Sigmoid colon (tissue), 7 donors: ENCODE measurements around the gene NKX6-2. TPM values are rescaled to one million over a fixed set of nuclear protein-coding genes. Genes with fewer than 3 reads are reported as not detected.

ENCODE experiments used
- DNase-seq: peaks from one replicate; pipeline ENCODE4 v3.0.0-alpha.2; 2019
- H3K27ac ChIP-seq, 4 donors: fragments of 200-600 bp; sonication (generic); one replicate each; pipeline ENCODE4 v1.5.1; 2016 to 2019; ENCODE audit warnings: mild to moderate bottlenecking in 1 of 4
- H3K27me3 ChIP-seq, 3 donors: fragments of 200-600 bp; sonication (generic); one replicate each; pipeline ENCODE4 v1.5.1; 2019; ENCODE audit warnings: mild to moderate bottlenecking in 1 of 3
- H3K36me3 ChIP-seq, 4 donors: fragments of 200-600 bp; sonication (generic); one replicate each; pipeline ENCODE4 v1.5.1; 2016 to 2019
- H3K4me1 ChIP-seq, 4 donors: fragments of 200-600 bp; sonication (generic); one replicate each; pipeline ENCODE4 v1.5.1; 2017 to 2019
- H3K4me3 ChIP-seq, 4 donors: fragments of 200-600 bp; sonication (generic); one replicate each; pipeline ENCODE4 v1.5.1; 2017 to 2019; ENCODE audit warnings: mild to moderate bottlenecking in 2 of 4, moderate library complexity in 1 of 4
- H3K9me3 ChIP-seq, 4 donors: fragments of 200-600 bp in 3 of 4; sonication (generic) in 3 of 4; one replicate each; pipeline versions ENCODE4 v1.5.1 to v1.6.1; 2013 to 2019
- EP300 ChIP-seq, 4 donors: sonication (generic); formaldehyde crosslinking; IDR thresholded peaks; one replicate each; pipeline ENCODE4 v1.6.1; 2017; ENCODE audit warnings: antibody characterized with exemption in 4 of 4
- POLR2A ChIP-seq, 2 donors: fragments of 450-650 bp; IDR thresholded peaks; one replicate each; pipeline ENCODE4 v1.6.1; 2016; ENCODE audit warnings: antibody characterized with exemption in 2 of 2, mild to moderate bottlenecking in 2 of 2, moderate library complexity in 2 of 2
- POLR2AphosphoS5 ChIP-seq, 4 donors: sonication (generic); formaldehyde crosslinking; IDR thresholded peaks; one replicate each; pipeline ENCODE4 v1.6.1; 2017; ENCODE audit warnings: antibody characterized with exemption in 4 of 4
- WGBS, 2 donors: extraction: QIAGEN DNeasy Blood & Tissue Kit; methylation state at CpG; one replicate each; pipeline ENCODE4 v1.1.7; 2013; 5-methylcytosine and 5-hydroxymethylcytosine counted together
- intact Hi-C: fragments of 100-400 bp; cut with DNase I; formaldehyde crosslinking; loops from one replicate; pipeline ENCODE4 v1.15.1; 2023
- polyA plus RNA-seq, 3 donors: library from polyadenylated mRNA; stranded (reverse); fragments of 200-250 nt; gene quantifications; one replicate each; pipeline ENCODE4 v1.2.3, GENCODE V29; 2013
- total RNA-seq, 4 donors: library from RNA; depleted of rRNA; stranded (reverse); fragments of >200 nt; gene quantifications; one replicate each; pipeline ENCODE4 v1.1.0, GENCODE V29; 2016
- TF ChIP-seq, protein P1 (sequence below), 4 experiments: fragments of 450-650 bp in 3 of 4; fragments of 200-600 bp in 1 of 4; IDR thresholded peaks; one replicate each; pipeline ENCODE4 v1.5.1; 2016 to 2019; ENCODE audit warnings: antibody characterized with exemption in 4 of 4, mild to moderate bottlenecking in 3 of 4, moderate library complexity in 2 of 4
- donor health status: healthy with polysubstance abuse.
- donor health status: Bipolar disorder and iron deficiency.
- donor health status: healthy.

The NKX6-2 gene
- total and polyA plus RNA-seq, 7 donors, result 0.01 to 0.60 TPM; not detected in 5

DNA sequence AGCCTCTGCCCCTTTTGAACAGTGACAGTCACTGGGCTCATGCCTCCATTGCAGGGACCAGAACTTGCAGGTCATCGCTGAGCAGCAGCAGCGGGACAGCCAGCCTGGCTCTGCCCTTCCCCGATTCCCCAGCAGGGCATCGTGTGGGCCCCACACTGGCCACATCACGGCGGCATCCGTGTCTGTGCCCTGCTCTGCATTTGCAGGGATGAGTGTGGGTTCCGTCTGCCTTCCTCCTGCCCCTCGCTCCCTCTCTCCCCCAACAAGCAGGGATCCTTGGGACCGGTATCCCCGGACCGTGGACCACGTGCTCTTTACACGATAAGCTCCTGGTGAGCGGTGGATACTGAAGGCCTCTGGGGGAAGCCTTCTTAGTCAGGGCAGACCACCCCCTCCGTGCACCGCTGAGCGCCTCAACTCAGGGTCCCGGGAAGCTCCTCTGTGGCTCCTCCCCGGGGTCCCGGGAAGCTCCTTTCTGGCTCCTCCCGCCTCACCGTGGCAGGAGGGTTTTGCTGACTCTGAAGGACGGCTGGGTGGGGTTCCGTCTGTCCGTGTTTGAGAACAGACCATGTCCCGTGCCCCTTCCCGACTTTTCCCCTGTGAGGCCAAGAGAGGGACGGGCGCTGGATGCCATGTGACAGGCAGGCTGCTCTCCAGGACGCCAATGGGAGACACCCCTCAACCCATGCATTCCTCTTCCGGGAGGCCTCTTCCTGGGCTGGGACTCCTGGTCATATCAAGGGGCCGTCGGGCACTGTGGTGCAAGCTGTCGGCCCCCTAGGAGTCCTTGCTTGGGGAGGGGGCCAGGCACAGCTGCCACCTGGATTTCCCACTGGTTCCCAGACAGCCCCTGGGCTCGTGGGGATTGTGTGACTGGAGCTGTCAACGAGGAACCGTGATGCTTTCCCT lies 23.5 kb upstream of the NKX6-2 start:
- peaks cover 0 to 24% (median 10%) of the 10 kb centered on the region in 3 donors for H3K27me3 ChIP-seq
- peak; percentile 59 for DNase-seq
- intact Hi-C loops, result no loop called here
- no peak overlapping the region for H3K27ac ChIP-seq
- no peaks in the 10 kb centered on the region for H3K4me1 ChIP-seq
- H3K9me3 ChIP-seq, result no peaks in the 10 kb centered on the region
- WGBS, 2 donors, result 83 to 86% methylated on average over 38 of the region's 38 CpGs
- H3K4me3 ChIP-seq, result no peak overlapping the region
- TF ChIP-seq POLR2AphosphoS5 (IDR thresholded peaks at IDR 0.05) (no peak), POLR2A (IDR thresholded peaks at IDR 0.05) (no peak), EP300 (IDR thresholded peaks at IDR 0.05) (no peak)
- TF ChIP-seq, protein P1, sequence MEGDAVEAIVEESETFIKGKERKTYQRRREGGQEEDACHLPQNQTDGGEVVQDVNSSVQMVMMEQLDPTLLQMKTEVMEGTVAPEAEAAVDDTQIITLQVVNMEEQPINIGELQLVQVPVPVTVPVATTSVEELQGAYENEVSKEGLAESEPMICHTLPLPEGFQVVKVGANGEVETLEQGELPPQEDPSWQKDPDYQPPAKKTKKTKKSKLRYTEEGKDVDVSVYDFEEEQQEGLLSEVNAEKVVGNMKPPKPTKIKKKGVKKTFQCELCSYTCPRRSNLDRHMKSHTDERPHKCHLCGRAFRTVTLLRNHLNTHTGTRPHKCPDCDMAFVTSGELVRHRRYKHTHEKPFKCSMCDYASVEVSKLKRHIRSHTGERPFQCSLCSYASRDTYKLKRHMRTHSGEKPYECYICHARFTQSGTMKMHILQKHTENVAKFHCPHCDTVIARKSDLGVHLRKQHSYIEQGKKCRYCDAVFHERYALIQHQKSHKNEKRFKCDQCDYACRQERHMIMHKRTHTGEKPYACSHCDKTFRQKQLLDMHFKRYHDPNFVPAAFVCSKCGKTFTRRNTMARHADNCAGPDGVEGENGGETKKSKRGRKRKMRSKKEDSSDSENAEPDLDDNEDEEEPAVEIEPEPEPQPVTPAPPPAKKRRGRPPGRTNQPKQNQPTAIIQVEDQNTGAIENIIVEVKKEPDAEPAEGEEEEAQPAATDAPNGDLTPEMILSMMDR (IDR thresholded peaks at IDR 0.05), result no peak
- no peaks in the 10 kb centered on the region for H3K36me3 ChIP-seq

DNA sequence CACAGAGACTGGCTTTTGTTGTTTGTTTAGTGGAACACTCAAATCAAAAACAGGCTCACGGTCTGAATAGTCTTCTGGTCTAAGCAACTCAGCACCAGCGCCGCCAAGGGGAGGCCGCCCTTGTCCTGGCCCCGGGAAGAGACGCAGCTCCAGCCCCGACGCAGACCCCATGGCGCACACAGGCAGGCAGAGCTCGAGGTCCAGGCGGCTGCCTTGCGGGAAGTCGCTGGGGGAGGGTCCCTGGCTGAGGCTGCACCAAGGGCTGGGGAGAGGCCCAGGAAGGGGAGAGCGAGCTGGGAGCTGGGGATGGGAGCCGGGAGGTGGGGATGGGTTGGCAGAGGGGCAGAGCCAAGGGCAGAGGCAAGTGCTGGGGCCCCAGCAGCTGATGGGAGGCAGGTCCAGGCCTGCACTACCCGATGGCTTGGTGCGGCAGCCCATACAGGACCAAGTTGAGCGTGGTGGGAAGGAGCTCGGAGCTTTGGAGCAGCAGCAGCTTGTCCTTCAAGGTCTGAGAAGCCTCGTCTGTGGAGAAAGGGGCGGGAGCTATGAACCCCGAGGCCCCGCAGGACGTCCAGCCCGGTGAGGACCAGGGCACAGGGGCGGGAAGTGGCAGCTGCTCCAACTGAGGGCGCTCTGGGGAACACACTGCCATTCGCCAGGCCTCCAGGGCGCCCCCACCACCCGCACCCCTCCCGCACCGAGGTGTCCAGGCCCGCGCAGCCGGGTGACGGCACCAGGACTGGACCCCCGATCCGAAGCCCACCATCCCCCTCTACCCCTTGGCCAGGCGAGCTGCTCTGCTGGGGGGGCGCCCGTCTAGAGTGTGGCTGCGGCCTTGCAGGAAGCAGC lies 22.7 kb upstream of the NKX6-2 start:
- no peak for DNase-seq
- peaks cover 0 to 18% (median 2%) of the 10 kb centered on the region in 3 donors for H3K27me3 ChIP-seq
- H3K4me1 ChIP-seq, result no peaks in the 10 kb centered on the region
- no peaks in the 10 kb centered on the region for H3K9me3 ChIP-seq
- 61 to 64% methylated on average over 42 of the region's 42 CpGs for WGBS, 2 donors
- intact Hi-C loops, result no loop called here
- no peak overlapping the region for H3K4me3 ChIP-seq
- H3K27ac ChIP-seq, result no peak overlapping the region
- TF ChIP-seq POLR2AphosphoS5 (IDR thresholded peaks at IDR 0.05) (no peak), EP300 (IDR thresholded peaks at IDR 0.05) (no peak), POLR2A (IDR thresholded peaks at IDR 0.05) (no peak)
- TF ChIP-seq, protein P1 (IDR thresholded peaks at IDR 0.05), result no peak
- no peaks in the 10 kb centered on the region for H3K36me3 ChIP-seq

DNA sequence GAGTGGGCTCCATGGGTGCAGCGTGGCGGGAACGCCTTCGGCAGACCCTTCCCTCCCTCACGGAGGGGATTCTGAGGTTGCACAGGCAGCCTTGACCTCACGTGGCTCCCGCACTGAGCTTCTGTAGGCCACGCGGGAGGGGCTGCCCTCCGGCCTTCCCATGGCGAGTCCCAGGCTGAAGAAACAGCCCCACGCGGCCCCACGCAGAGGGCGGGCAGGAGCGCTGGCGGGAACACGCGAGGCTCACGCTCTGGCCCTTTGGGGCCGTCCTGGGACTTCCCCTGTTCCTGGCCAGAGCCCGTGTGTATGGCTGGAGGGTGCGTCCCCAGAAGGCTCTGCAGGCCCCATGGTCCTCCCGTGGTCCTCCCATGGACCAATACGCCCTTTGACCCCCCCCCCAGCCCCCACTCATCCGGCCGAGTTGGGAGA lies 21.7 kb upstream of the NKX6-2 start:
- H3K27ac ChIP-seq, result no peak overlapping the region
- intact Hi-C loops, result no loop called here
- DNase-seq, result peak; percentile 56
- H3K9me3 ChIP-seq, result no peaks in the 10 kb centered on the region
- TF ChIP-seq POLR2A (IDR thresholded peaks at IDR 0.05) (no peak), EP300 (IDR thresholded peaks at IDR 0.05) (no peak), POLR2AphosphoS5 (IDR thresholded peaks at IDR 0.05) (no peak)
- TF ChIP-seq, protein P1 (IDR thresholded peaks at IDR 0.05), result no peak
- no peaks in the 10 kb centered on the region for H3K4me1 ChIP-seq
- H3K4me3 ChIP-seq, result no peak overlapping the region
- H3K36me3 ChIP-seq, result no peaks in the 10 kb centered on the region
- peaks cover 0 to 13% (median 0%) of the 10 kb centered on the region in 3 donors for H3K27me3 ChIP-seq
- 85 to 90% methylated on average over 27 of the region's 27 CpGs for WGBS, 2 donors

DNA sequence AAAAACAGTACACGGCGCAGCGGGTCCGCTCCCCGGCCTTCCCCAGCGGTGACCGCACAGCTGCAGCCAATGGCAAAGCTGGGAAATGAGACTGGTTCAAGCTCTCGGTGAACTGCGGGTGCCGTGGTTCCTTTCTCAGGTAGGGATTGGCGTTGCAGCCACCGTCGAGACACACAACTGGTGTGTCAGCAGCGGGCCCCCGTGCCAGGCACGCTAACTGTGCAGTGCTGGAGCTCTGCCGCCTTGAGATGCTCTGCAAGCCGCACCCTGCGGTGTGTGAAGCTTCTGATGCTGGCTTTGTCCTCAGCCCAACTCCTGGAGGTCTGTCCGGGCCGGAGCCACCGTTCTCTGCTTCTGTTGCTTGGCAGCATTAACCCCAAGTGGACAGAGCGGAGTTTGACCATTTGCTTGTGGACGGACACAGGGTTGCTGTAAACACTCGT lies 20.6 kb upstream of the NKX6-2 start:
- no peak for TF ChIP-seq POLR2A (IDR thresholded peaks at IDR 0.05)
- no peak for TF ChIP-seq POLR2AphosphoS5 (IDR thresholded peaks at IDR 0.05)
- TF ChIP-seq, protein P1 (IDR thresholded peaks at IDR 0.05), result no peak
- no peak for TF ChIP-seq EP300 (IDR thresholded peaks at IDR 0.05)

More for the DNA sequence above, 20.6 kb upstream of the NKX6-2 start:
- Histone ChIP-seq H3K27me3 (peaks cover 0 to 4% (median 0%) of the 10 kb centered on the region in 3 donors), H3K4me1 (no peaks in the 10 kb centered on the region), H3K4me3 (no peak overlapping the region), H3K27ac (no peak overlapping the region), H3K36me3 (no peaks in the 10 kb centered on the region), H3K9me3 (peaks cover 0 to 3% (median 1%) of the 10 kb centered on the region in 4 donors)
- DNase-seq, result peak; percentile 56
- intact Hi-C loops, result no loop called here
- WGBS, 2 donors, result 79 to 85% methylated on average over 25 of the region's 25 CpGs
